ENCODE results near the gene HMX1.

Gene HMX1

GRCh38 chr4:8867624-8868320 is 3.9 kb downstream of the HMX1 start:
- no peak for DNase-seq

GRCh38 chr4:8866828-8867623 is 4.6 kb downstream of the HMX1 start:
- no peak for DNase-seq

- DNase-seq: no peak
Measured at GRCh38 chr4:8866421-8866820, 5.2 kb downstream of the HMX1 start.

GRCh38 chr4:8865681-8866310 is 5.8 kb downstream of the HMX1 start:
- no peak for DNase-seq

- no peak for DNase-seq
Measured at GRCh38 chr4:8864912-8865680, 6.5 kb downstream of the HMX1 start.

GRCh38 chr4:8863686-8864682 is 7.7 kb downstream of the HMX1 start:
- DNase-seq: no peak

GRCh38 chr4:8862800-8863685 is 8.6 kb downstream of the HMX1 start:
- no peak for DNase-seq

- no peak for DNase-seq
Measured at GRCh38 chr4:8862334-8862733, 9.3 kb downstream of the HMX1 start.

GRCh38 chr4:8861576-8862295 is 9.9 kb downstream of the HMX1 start:
- DNase-seq: no peak

- no peak for DNase-seq
Measured at GRCh38 chr4:8860892-8861575, 10.6 kb downstream of the HMX1 start.

GRCh38 chr4:8860096-8860891 is 11.3 kb downstream of the HMX1 start:
- no peak for DNase-seq

GRCh38 chr4:8859550-8860095 is 12.0 kb downstream of the HMX1 start:
- no peak for DNase-seq

GRCh38 chr4:8858701-8859210 is 12.9 kb downstream of the HMX1 start:
- no peak for DNase-seq

GRCh38 chr4:8857766-8858700 is 13.6 kb downstream of the HMX1 start:
- no peak for DNase-seq

- no peak for DNase-seq
Measured at GRCh38 chr4:8856835-8857621, 14.6 kb downstream of the HMX1 start.

GRCh38 chr4:8855818-8856245 is 15.8 kb downstream of the HMX1 start:
- DNase-seq: no peak
